ENCODE results near the gene TBC1D22A. TPM values are rescaled to one million over a fixed set of nuclear protein-coding genes. Genes with fewer than 3 reads are reported as not detected.

TBC1D22A gene
- total RNA-seq, 1 donor from 2014 or later: 24.2 TPM

DNA sequence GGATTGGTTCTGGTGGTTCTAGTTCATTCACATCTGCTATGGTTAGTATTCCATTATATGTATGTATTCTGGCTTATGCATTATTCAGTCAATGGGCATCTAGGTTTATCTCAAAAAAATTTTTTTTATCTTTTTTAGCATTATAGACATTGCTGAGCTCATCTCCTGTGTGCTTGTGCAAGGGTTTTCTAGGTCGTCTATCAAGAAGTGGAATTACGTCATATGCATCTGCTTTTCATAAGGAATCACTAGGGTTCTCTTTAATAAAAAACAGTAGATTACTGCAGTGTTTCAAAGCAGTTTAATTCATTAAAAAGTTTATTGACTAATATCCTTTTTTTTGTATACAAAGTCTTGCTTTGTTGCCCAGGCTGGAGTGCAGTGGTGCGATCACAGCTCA lies 21.3 kb downstream of the TBC1D22A start:
- DNase-seq (ENCODE audit: low read depth): no peak
- peaks cover 12% of the 10 kb centered on the region for H3K36me3 Mint-ChIP-seq (ENCODE audit: low read depth, unreplicated experiment)

GRCh38 chr22:46788441-46789172 lies 26.2 kb downstream of the TBC1D22A start:
- FAIRE-seq: no peak
- H3K79me2 ChIP-seq (ENCODE audit: insufficient read depth, low read length): peaks cover 63% of the 10 kb centered on the region

More for the DNA sequence above, 21.3 kb downstream of the TBC1D22A start:
- Histone ChIP-seq H3K27ac (ENCODE audit: low read depth, low read length) (no peak overlapping the region), H3K9ac (ENCODE audit: low read length) (no peak overlapping the region), H3K4me2 (ENCODE audit: low read length) (no peak overlapping the region), H3K4me1 (ENCODE audit: insufficient read depth, low read length) (no peaks in the 10 kb centered on the region), H2AFZ (ENCODE audit: low read depth, low read length) (no peak overlapping the region), H3K36me3 (ENCODE audit: insufficient read depth, low read length) (peaks cover 2% of the 10 kb centered on the region), H3K9me3 (ENCODE audit: insufficient read depth, low read depth, low read length) (no peaks in the 10 kb centered on the region), H3K27me3 (ENCODE audit: insufficient read depth, low read length) (no peaks in the 10 kb centered on the region), H4K20me1 (ENCODE audit: insufficient read depth, low read length) (peaks cover 56% of the 10 kb centered on the region), H3K79me2 (ENCODE audit: insufficient read depth, low read length) (peaks cover 91% of the 10 kb centered on the region), H3K4me3 (ENCODE audit: insufficient read depth, low read depth, low read length) (no peak overlapping the region)
- no peak for FAIRE-seq
- no peak for TF ChIP-seq EZH2 (IDR thresholded peaks at IDR 0.05; ENCODE audit: insufficient read depth, low read length)
- TF ChIP-seq, protein P1, sequence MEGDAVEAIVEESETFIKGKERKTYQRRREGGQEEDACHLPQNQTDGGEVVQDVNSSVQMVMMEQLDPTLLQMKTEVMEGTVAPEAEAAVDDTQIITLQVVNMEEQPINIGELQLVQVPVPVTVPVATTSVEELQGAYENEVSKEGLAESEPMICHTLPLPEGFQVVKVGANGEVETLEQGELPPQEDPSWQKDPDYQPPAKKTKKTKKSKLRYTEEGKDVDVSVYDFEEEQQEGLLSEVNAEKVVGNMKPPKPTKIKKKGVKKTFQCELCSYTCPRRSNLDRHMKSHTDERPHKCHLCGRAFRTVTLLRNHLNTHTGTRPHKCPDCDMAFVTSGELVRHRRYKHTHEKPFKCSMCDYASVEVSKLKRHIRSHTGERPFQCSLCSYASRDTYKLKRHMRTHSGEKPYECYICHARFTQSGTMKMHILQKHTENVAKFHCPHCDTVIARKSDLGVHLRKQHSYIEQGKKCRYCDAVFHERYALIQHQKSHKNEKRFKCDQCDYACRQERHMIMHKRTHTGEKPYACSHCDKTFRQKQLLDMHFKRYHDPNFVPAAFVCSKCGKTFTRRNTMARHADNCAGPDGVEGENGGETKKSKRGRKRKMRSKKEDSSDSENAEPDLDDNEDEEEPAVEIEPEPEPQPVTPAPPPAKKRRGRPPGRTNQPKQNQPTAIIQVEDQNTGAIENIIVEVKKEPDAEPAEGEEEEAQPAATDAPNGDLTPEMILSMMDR (IDR thresholded peaks at IDR 0.05; ENCODE audit: insufficient read depth, low read depth, low read length): no peak
- Mint-ChIP-seq H3K27ac (ENCODE audit: unreplicated experiment) (no peak overlapping the region), H3K4me1 (ENCODE audit: low read depth, unreplicated experiment) (peaks cover 7% of the 10 kb centered on the region), H3K9me3 (ENCODE audit: unreplicated experiment) (peaks cover 3% of the 10 kb centered on the region), H3K27me3 (ENCODE audit: low read depth, unreplicated experiment) (no peaks in the 10 kb centered on the region), H3K4me3 (ENCODE audit: unreplicated experiment) (no peak overlapping the region)

More at GRCh38 chr22:46788441-46789172, 26.2 kb downstream of the TBC1D22A start:
- no peaks in the 10 kb centered on the region for H3K36me3 ChIP-seq (ENCODE audit: insufficient read depth, low read length)
- H3K4me1 ChIP-seq (ENCODE audit: insufficient read depth, low read length): peaks cover 10% of the 10 kb centered on the region
- Mint-ChIP-seq H3K4me1 (ENCODE audit: low read depth, unreplicated experiment) (peaks cover 15% of the 10 kb centered on the region), H3K9me3 (ENCODE audit: unreplicated experiment) (peaks cover 3% of the 10 kb centered on the region), H3K4me3 (ENCODE audit: unreplicated experiment) (no peak overlapping the region), H3K27ac (ENCODE audit: unreplicated experiment) (no peak overlapping the region), H3K36me3 (ENCODE audit: low read depth, unreplicated experiment) (peaks cover 13% of the 10 kb centered on the region), H3K27me3 (ENCODE audit: low read depth, unreplicated experiment) (no peaks in the 10 kb centered on the region)
- peaks cover 17% of the 10 kb centered on the region for H4K20me1 ChIP-seq (ENCODE audit: insufficient read depth, low read length)
- DNase-seq (ENCODE audit: low read depth): no peak
- no peak overlapping the region for H3K4me3 ChIP-seq (ENCODE audit: insufficient read depth, low read depth, low read length)
- no peak overlapping the region for H2AFZ ChIP-seq (ENCODE audit: low read depth, low read length)
- no peak overlapping the region for H3K27ac ChIP-seq (ENCODE audit: low read depth, low read length)
- H3K9me3 ChIP-seq (ENCODE audit: insufficient read depth, low read depth, low read length): no peaks in the 10 kb centered on the region
- no peak overlapping the region for H3K9ac ChIP-seq (ENCODE audit: low read length)
- H3K27me3 ChIP-seq (ENCODE audit: insufficient read depth, low read length): no peaks in the 10 kb centered on the region
- TF ChIP-seq, protein P1 (IDR thresholded peaks at IDR 0.05; ENCODE audit: insufficient read depth, low read depth, low read length): no peak
- TF ChIP-seq EZH2 (IDR thresholded peaks at IDR 0.05; ENCODE audit: insufficient read depth, low read length): no peak
- no peak overlapping the region for H3K4me2 ChIP-seq (ENCODE audit: low read length)

Measured in astrocyte (in vitro differentiated cells and primary cell).